ENCODE results near the gene PPARA.

- TF ChIP-seq CTCF (IDR thresholded peaks at IDR 0.05): no peak
- TF ChIP-seq POLR2A (IDR thresholded peaks at IDR 0.05): no peak
These were observed 124.1 kb downstream of the PPARA start for GRCh38 chr22:46274381-46274780.
